ENCODE results near the gene LRRC2.

- TF ChIP-seq POLR2A (IDR thresholded peaks at IDR 0.05) = no peak
- no peak for TF ChIP-seq POLR2AphosphoS5 (IDR thresholded peaks at IDR 0.05)
- TF ChIP-seq CTCF (IDR thresholded peaks at IDR 0.05) = no peak
- no peak for TF ChIP-seq EP300 (IDR thresholded peaks at IDR 0.05)
These were observed 57.1 kb downstream of the LRRC2 start for GRCh38 chr3:46508850-46509591.
